ENCODE results near the gene RNF186. TPM values are rescaled to one million over a fixed set of nuclear protein-coding genes. Genes with fewer than 3 reads are reported as not detected.
A peak's percentile ranks its signal among the peaks of the same experiment; 100 is the strongest.
"Not testable (repeated sequence)": the region's sequence is repeated elsewhere in the genome, so short reads cannot be mapped to it uniquely, and the experiment has no call there.

RNF186 gene
- total and polyA plus RNA-seq, 2 of the 13 experiments (the other 11 are each of a cell fraction or from before 2014, with no cell fraction given): 0.07 to 0.20 TPM

DNA sequence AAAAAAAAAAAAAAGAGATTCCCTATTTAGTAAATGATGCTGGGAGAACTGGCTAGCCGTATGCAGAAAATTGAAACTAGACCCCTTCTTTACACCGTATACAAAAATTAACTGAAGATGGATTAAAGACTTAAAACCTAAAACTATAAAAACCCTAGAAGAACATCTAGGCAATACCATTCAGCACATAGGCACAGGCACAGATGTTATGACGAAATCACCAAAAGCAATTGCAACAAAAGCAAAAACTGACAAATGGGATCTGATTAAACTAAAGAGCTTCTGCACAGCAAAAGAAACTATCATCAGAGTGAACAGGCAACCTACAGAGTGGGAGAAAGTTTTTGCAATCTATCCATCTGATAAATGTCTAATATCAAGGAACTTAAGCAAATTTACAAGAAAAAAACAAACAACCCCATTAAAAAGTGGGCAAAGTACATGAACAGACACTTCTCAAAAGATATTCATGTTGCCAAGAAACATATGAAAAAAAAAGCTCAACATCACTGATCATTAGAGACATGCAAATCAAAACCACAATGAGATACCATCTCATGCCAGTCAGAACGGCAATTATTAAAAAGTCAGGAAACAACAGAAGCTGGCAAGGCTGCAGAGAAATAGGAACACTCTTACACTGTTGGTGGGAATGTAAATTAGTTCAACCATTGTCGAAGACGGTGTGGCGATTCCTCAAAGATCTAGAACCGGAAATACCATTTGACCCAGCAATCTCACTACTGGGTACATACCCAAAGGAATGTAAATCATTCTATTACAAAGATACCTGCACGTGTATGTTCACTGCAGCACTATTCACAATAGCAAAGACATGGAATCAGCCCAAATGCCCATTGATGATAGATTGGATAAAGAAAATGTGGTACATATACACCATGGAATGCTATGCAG is 24.8 kb downstream of the RNF186 start:
- FAIRE-seq; H3K27me3 ChIP-seq (ENCODE audit: control insufficient read depth in 1 of 2, insufficient read depth in 2 of 2, low read length in 2 of 2); H3K36me3 ChIP-seq (replicated peaks in 1 of 2; ENCODE audit: control insufficient read depth in 1 of 2, insufficient read depth in 2 of 2, low read length in 2 of 2); H4K20me1 ChIP-seq (ENCODE audit: insufficient read depth, low read length); H3K27ac ChIP-seq (ENCODE audit: extremely low read length, insufficient read depth, low read length); CTCF ChIA-PET (ENCODE audit: low intra/inter-chr PET ratio, low total read pairs); in situ Hi-C loops (cut with HindIII; ENCODE audit: extremely low pct_ligation_motif_present, low pct_unique_long_range_greater_than_20kb); ATAC-seq; H3K9me3 ChIP-seq (ENCODE audit: low read length); intact Hi-C loops (cut with micrococcal nuclease; ENCODE audit: unreplicated experiment); BruUV-seq (replicated peaks); H2AFZ ChIP-seq (ENCODE audit: low read length); POLR2A ChIA-PET; H3K4me2 ChIP-seq (ENCODE audit: low read depth, low read length); H3K4me3 ChIP-seq (replicated peaks in 1 of 3; ENCODE audit: insufficient read depth in 1 of 3, low read depth in 2 of 3, low read length in 3 of 3); H3K79me2 ChIP-seq (ENCODE audit: insufficient read depth, low read length); H3K9ac ChIP-seq (ENCODE audit: insufficient read depth, low read depth, low read length); DNase-seq (ENCODE audit: low spot score): not testable (repeated sequence)
- 93% methylated on average over 9 of the region's 9 CpGs for WGBS (ENCODE audit: low lambda C conversion rate)
- H3K4me1 ChIP-seq (ENCODE audit: insufficient read depth, low read length): peaks cover 13% of the 10 kb centered on the region
- 0 out of 2 replicates have a peak, but pooled peaks have one; percentile 34 for TF ChIP-seq CEBPB (IDR thresholded peaks at IDR 0.05; ENCODE audit: borderline replicate concordance, low read depth, low read length)

DNA sequence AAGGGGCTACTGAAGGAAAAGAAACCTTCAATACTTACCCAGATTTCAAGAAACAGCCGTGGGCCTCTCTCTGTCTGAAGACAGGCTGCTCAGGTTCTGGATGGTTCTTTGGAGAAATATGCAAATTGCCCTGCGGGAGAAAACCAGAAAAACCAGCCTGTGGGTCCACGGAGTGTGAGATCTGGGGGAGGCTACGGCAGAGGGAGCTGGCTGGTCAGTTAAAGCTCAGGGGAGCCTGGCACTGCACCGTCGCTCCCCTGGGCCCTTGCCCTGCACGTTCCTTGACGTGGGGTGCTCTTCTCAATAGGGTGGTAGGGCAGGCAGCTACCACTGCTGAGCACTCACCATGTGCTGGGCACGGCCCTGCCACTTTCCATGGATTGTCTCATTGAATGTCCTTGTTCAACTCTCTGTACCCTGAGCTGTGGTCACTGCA is 28.1 kb downstream of the RNF186 start:
- Histone ChIP-seq H3K4me2 (ENCODE audit: low read depth, low read length) (no peak overlapping the region), H3K27me3 (ENCODE audit: control insufficient read depth in 1 of 2, insufficient read depth in 2 of 2, low read length in 2 of 2) (no peaks in the 10 kb centered on the region; a peak in 1 of 5 replicates), H3K4me1 (ENCODE audit: insufficient read depth, low read length) (no peaks in the 10 kb centered on the region), H3K36me3 (replicated peaks in 1 of 2; ENCODE audit: control insufficient read depth in 1 of 2, insufficient read depth in 2 of 2, low read length in 2 of 2) (no peaks in the 10 kb centered on the region), H3K79me2 (ENCODE audit: insufficient read depth, low read length) (no peaks in the 10 kb centered on the region), H3K9ac (ENCODE audit: insufficient read depth, low read depth, low read length) (no peak overlapping the region), H3K27ac (ENCODE audit: extremely low read length, insufficient read depth, low read length) (no peak overlapping the region), H2AFZ (ENCODE audit: low read length) (no peak overlapping the region), H4K20me1 (ENCODE audit: insufficient read depth, low read length) (no peaks in the 10 kb centered on the region), H3K4me3 (replicated peaks in 1 of 3; ENCODE audit: insufficient read depth in 1 of 3, low read depth in 2 of 3, low read length in 3 of 3) (no peak overlapping the region), H3K9me3 (ENCODE audit: low read length) (no peaks in the 10 kb centered on the region)
- TF ChIP-seq FOXC1 (CRISPR knock-in tag; IDR thresholded peaks at IDR 0.05; ENCODE audit: borderline replicate concordance) (no peak), ZMAT3 (CRISPR knock-in tag; conservative IDR thresholded peaks at IDR 0.05) (no peak), JDP2 (CRISPR knock-in tag; IDR thresholded peaks at IDR 0.05; ENCODE audit: borderline replicate concordance) (no peak), ZC3H13 (CRISPR knock-in tag; IDR thresholded peaks at IDR 0.05) (no peak), IKZF4 (CRISPR knock-in tag; IDR thresholded peaks at IDR 0.05; ENCODE audit: borderline replicate concordance, low read depth, not compliant biosample characterization) (no peak), ZNF235 (CRISPR knock-in tag; IDR thresholded peaks at IDR 0.05; ENCODE audit: borderline replicate concordance) (no peak), ZNF850 (CRISPR knock-in tag; conservative IDR thresholded peaks at IDR 0.05) (no peak), JARID2 (CRISPR knock-in tag; IDR thresholded peaks at IDR 0.05; ENCODE audit: insufficient replicate concordance) (no peak)
- TF ChIP-seq, protein P1, sequence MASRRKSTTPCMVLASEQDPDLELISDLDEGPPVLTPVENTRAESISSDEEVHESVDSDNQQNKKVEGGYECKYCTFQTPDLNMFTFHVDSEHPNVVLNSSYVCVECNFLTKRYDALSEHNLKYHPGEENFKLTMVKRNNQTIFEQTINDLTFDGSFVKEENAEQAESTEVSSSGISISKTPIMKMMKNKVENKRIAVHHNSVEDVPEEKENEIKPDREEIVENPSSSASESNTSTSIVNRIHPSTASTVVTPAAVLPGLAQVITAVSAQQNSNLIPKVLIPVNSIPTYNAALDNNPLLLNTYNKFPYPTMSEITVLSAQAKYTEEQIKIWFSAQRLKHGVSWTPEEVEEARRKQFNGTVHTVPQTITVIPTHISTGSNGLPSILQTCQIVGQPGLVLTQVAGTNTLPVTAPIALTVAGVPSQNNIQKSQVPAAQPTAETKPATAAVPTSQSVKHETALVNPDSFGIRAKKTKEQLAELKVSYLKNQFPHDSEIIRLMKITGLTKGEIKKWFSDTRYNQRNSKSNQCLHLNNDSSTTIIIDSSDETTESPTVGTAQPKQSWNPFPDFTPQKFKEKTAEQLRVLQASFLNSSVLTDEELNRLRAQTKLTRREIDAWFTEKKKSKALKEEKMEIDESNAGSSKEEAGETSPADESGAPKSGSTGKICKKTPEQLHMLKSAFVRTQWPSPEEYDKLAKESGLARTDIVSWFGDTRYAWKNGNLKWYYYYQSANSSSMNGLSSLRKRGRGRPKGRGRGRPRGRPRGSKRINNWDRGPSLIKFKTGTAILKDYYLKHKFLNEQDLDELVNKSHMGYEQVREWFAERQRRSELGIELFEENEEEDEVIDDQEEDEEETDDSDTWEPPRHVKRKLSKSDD (CRISPR knock-in tag; IDR thresholded peaks at IDR 0.05; ENCODE audit: low read depth): no peak
- no TSS peak for BruUV-seq (replicated peaks)
- DNase-seq (ENCODE audit: low spot score) (no peak), ATAC-seq (no peak), FAIRE-seq (no peak)
- in situ Hi-C loops (cut with HindIII; ENCODE audit: extremely low pct_ligation_motif_present, low pct_unique_long_range_greater_than_20kb): no loop called here
- POLR2A ChIA-PET: interaction anchor here (0.5 kb wide), 1 partner anchor 14 kb away, joined by 3 read pairs; no protein-coding TSS in a partner anchor
- WGBS (ENCODE audit: low lambda C conversion rate): 97% methylated on average over 5 of the region's 9 CpGs
- CTCF ChIA-PET (ENCODE audit: low intra/inter-chr PET ratio, low total read pairs): no interaction called here
- intact Hi-C loops (cut with micrococcal nuclease; ENCODE audit: unreplicated experiment): no loop called here

All from HepG2 (cell line).